Tongue (tissue), 2 donors: Measurements from ENCODE around the gene UVSSA. TPM values are rescaled to one million over a fixed set of nuclear protein-coding genes. Genes with fewer than 3 reads are reported as not detected.
"Not testable (repeated sequence)": the region's sequence is repeated elsewhere in the genome, so short reads cannot be mapped to it uniquely, and the experiment has no call there.

Experiments used
- DNase-seq: peaks from one replicate; pipeline ENCODE4 v3.0.0-alpha.2; 2015
- total RNA-seq: library from RNA; depleted of rRNA; stranded (reverse); fragments of >200 nt; gene quantifications from one replicate; pipeline ENCODE4 v1.2.3, GENCODE V29; 2014

Gene UVSSA
- total RNA-seq, 1 donor from 2014 or later: 8.5 TPM

DNA sequence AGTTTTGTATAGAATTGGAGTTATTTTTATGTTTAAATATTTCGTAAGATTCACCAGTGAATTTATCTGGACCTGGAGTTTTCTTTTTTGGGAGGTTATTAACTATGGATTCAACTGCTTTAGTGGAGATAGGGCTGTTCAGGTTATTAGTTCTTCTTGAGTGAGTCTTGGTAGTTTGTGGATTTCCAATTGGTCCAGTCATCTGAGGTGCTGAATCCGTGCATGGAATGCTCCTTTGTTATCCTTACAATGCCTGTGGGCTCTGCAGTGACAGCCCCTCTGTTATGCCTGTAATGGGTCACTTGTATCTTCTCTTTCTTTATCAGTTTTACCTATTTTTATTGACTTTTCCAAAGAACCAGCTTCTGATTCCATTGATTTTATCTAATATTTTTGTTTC, 74.6 kb downstream of the UVSSA start:
- DNase-seq: no peak

DNA sequence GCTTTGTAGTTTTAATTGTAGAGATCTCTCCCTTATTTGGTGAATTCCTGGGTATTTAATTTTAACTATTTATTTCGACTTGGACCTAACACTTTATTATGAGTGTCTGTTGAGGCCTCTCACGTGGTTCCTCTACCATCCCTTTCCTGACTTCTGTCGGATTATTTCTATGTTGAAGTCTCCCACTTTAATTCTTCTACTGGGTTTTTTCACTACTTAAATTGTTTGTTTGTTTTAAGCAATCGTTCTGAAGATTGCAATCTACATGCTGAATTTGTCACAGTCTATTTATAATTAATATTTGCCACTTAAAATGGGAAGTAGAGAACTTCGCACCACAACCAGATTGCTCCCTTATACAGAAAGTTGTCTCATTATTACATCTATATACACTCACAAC, 80.0 kb downstream of the UVSSA start:
- no peak for DNase-seq

DNA sequence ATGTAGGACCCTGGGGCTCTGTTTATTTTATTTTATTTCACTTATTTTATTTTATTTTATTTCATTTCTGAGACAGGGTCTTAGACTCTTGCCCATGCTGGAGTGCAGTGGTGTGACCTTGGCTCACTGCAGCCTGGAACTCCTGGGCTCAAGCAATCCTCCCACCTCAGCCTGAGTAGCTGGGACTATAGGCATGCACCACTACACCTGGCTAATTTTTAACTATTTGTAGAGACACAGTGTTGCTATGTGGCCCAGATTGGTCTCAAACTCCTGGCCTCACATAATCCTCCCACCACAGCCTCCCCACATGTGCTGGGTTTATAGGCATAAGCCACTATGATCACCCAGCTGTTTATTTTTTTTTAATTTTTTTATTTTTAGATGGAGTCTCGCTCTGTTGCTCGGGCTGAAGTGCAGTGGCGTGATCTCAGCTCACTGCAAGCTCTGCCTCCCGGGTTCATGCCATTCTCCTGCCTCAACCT, 96.7 kb downstream of the UVSSA start:
- not testable (repeated sequence) for DNase-seq

Other genes with a start within 250 kb of the UVSSA start
- gene RNF212, start 233.6 kb upstream of the UVSSA start, total RNA-seq: 4.0 TPM
- gene SPON2, start 174.6 kb upstream of the UVSSA start, total RNA-seq: 517 TPM
- 193 TPM for gene CTBP1, start 98.1 kb upstream of the UVSSA start, total RNA-seq
- 52.5 TPM for gene MAEA, start 57.3 kb upstream of the UVSSA start, total RNA-seq
- not detected for gene NKX1-1, start 59.2 kb downstream of the UVSSA start, total RNA-seq